H1 (cell line): ENCODE data around the gene OR6C3.

ENCODE experiments used
- EP300 ChIP-seq, 2 experiments: IDR thresholded peaks; 1 replicate in 1 of 2; 2 replicates in 1 of 2; pipeline ENCODE4 v1.6.1; 2011 to 2012; ENCODE audit warnings: low read depth in 2 of 2, low read length in 2 of 2, mild to moderate bottlenecking in 2 of 2, borderline replicate concordance in 1 of 2, inconsistent platforms in 1 of 2, moderate library complexity in 1 of 2
- EZH2 ChIP-seq: fragments of 200-600 bp; sonication (generic); IDR thresholded peaks from 2 replicates; pipeline ENCODE4 v1.7.1; 2012; ENCODE audit warnings: low read depth, mild to moderate bottlenecking, moderate library complexity, low read length, inconsistent platforms; ENCODE audit not compliant: severe bottlenecking
- HDAC6 ChIP-seq: IDR thresholded peaks from one replicate; pipeline ENCODE4 v1.7.1; 2012; ENCODE audit warnings: low read depth, mild to moderate bottlenecking, inconsistent platforms, low read length, moderate library complexity
- JUN ChIP-seq: IDR thresholded peaks from 2 replicates; pipeline ENCODE4 v1.6.1; 2011; ENCODE audit warnings: low read depth, mild to moderate bottlenecking, improper control_type of control experiment, low read length
- NRF1 ChIP-seq: IDR thresholded peaks from 2 replicates; pipeline ENCODE4 v1.6.1; 2011; ENCODE audit warnings: mild to moderate bottlenecking, low read depth, low read length, improper control_type of control experiment
- POLR2AphosphoS5 ChIP-seq: IDR thresholded peaks from 2 replicates; pipeline ENCODE4 v1.6.1; 2011; ENCODE audit warnings: low read depth, low read length
- RFX5 ChIP-seq: IDR thresholded peaks from 2 replicates; pipeline ENCODE4 v1.6.1; 2011; ENCODE audit warnings: low read depth, low read length, improper control_type of control experiment, borderline replicate concordance
- RXRA ChIP-seq: IDR thresholded peaks from 2 replicates; pipeline ENCODE4 v1.6.1; 2011; ENCODE audit warnings: low read depth, mild to moderate bottlenecking, low read length, moderate library complexity; ENCODE audit not compliant: insufficient read depth
- SIN3A ChIP-seq, 2 experiments: IDR thresholded peaks in 1 of 2; conservative IDR thresholded peaks in 1 of 2; 2 replicates each; pipeline ENCODE4 v1.6.1; 2011 to 2012; ENCODE audit warnings: low read length in 2 of 2, improper control_type of control experiment in 1 of 2, low read depth in 1 of 2, mild to moderate bottlenecking in 1 of 2
- SRF ChIP-seq: IDR thresholded peaks from 2 replicates; pipeline ENCODE4 v1.6.1; 2011; ENCODE audit warnings: mild to moderate bottlenecking, low read depth, low read length, moderate library complexity
- TAF1 ChIP-seq: IDR thresholded peaks from 2 replicates; pipeline ENCODE4 v1.6.1; 2011; ENCODE audit warnings: mild to moderate bottlenecking, low read depth, low read length
- YY1 ChIP-seq: IDR thresholded peaks from 2 replicates; pipeline ENCODE4 v1.6.1; 2011; ENCODE audit warnings: low read depth, mild to moderate bottlenecking, low read length
- TF ChIP-seq, protein P1 (sequence below), 3 experiments: IDR thresholded peaks; 1 replicate in 2 of 3; 2 replicates in 1 of 3; pipeline versions ENCODE4 v1.5.1 to v1.6.1; 2011; ENCODE audit warnings: low read length in 3 of 3, mild to moderate bottlenecking in 3 of 3, inconsistent platforms in 2 of 3, low read depth in 1 of 3, moderate library complexity in 1 of 3; ENCODE audit not compliant: insufficient read depth in 1 of 3; ENCODE audit errors: control extremely low read depth in 1 of 3

- TF ChIP-seq, protein P1, sequence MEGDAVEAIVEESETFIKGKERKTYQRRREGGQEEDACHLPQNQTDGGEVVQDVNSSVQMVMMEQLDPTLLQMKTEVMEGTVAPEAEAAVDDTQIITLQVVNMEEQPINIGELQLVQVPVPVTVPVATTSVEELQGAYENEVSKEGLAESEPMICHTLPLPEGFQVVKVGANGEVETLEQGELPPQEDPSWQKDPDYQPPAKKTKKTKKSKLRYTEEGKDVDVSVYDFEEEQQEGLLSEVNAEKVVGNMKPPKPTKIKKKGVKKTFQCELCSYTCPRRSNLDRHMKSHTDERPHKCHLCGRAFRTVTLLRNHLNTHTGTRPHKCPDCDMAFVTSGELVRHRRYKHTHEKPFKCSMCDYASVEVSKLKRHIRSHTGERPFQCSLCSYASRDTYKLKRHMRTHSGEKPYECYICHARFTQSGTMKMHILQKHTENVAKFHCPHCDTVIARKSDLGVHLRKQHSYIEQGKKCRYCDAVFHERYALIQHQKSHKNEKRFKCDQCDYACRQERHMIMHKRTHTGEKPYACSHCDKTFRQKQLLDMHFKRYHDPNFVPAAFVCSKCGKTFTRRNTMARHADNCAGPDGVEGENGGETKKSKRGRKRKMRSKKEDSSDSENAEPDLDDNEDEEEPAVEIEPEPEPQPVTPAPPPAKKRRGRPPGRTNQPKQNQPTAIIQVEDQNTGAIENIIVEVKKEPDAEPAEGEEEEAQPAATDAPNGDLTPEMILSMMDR (IDR thresholded peaks at IDR 0.05; ENCODE audit: control extremely low read depth in 1 of 3, insufficient read depth in 1 of 3, low read depth in 1 of 3, low read length in 3 of 3), result no peak
- TF ChIP-seq NRF1 (no peak), EZH2 (no peak), POLR2AphosphoS5 (no peak), SRF (no peak), RXRA (no peak), SIN3A (conservative IDR thresholded peaks at IDR 0.05 in 1 of 2, IDR thresholded peaks at IDR 0.05 in 1 of 2; ENCODE audit: low read depth in 1 of 2, low read length in 2 of 2) (no peak), HDAC6 (no peak), RFX5 (no peak), EP300 (IDR thresholded peaks at IDR 0.05; ENCODE audit: borderline replicate concordance in 1 of 2, low read depth in 2 of 2, low read length in 2 of 2) (no peak), JUN (no peak), TAF1 (no peak), YY1 (no peak)
Observed at GRCh38 chr12:55289999-55290398, 40.5 kb upstream of the OR6C3 start.
